Right lobe of liver (tissue), 4 donors: Measurements from ENCODE around the gene PEA15.

ENCODE experiments used
- POLR2A ChIP-seq: fragments of 450-650 bp; IDR thresholded peaks from one replicate; pipeline ENCODE4 v1.6.1; 2017; ENCODE audit warnings: antibody characterized with exemption, mild to moderate bottlenecking
- TF ChIP-seq, protein P1 (sequence below), 4 donors: fragments of 200-600 bp in 3 of 4; fragments of 450-650 bp in 1 of 4; IDR thresholded peaks; one replicate each; pipeline versions ENCODE4 v1.5.1 to v1.8.0; 2016 to 2022; ENCODE audit warnings: antibody characterized with exemption in 4 of 4, mild to moderate bottlenecking in 2 of 4
- donor health status: DM: no; HTN: no; CAD: no.
- donor health status: DM: no; HTN: no; CAD: no.
- donor health status: DM: no; HTN: yes; CAD: no.

- TF ChIP-seq, protein P1, sequence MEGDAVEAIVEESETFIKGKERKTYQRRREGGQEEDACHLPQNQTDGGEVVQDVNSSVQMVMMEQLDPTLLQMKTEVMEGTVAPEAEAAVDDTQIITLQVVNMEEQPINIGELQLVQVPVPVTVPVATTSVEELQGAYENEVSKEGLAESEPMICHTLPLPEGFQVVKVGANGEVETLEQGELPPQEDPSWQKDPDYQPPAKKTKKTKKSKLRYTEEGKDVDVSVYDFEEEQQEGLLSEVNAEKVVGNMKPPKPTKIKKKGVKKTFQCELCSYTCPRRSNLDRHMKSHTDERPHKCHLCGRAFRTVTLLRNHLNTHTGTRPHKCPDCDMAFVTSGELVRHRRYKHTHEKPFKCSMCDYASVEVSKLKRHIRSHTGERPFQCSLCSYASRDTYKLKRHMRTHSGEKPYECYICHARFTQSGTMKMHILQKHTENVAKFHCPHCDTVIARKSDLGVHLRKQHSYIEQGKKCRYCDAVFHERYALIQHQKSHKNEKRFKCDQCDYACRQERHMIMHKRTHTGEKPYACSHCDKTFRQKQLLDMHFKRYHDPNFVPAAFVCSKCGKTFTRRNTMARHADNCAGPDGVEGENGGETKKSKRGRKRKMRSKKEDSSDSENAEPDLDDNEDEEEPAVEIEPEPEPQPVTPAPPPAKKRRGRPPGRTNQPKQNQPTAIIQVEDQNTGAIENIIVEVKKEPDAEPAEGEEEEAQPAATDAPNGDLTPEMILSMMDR (IDR thresholded peaks at IDR 0.05) = no peak
- no peak for TF ChIP-seq POLR2A
Observed at GRCh38 chr1:160227034-160227433, 21.9 kb downstream of the PEA15 start.
